Measurements from ENCODE around the gene METTL23.

DNA sequence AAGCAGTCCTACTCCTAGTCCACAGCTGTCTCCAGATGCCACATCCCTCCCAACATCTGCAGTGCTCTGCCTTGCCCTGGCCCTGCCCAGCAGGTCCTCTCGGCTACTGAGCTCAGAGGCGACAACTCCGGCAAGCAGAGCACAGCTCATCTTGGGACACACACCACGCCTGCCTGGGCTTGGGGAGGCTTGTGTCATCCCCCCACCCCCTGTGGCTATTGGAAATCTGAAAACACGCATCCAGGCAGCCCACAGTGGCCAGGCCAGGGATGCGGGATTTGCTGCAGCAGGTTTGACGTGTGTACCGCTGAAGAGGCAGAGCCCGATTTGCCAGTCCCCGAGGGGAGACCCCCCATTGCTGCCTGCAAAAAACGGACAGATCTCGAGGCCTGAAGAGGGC is 41.3 kb upstream of the METTL23 start:
- TF ChIP-seq, protein P1, sequence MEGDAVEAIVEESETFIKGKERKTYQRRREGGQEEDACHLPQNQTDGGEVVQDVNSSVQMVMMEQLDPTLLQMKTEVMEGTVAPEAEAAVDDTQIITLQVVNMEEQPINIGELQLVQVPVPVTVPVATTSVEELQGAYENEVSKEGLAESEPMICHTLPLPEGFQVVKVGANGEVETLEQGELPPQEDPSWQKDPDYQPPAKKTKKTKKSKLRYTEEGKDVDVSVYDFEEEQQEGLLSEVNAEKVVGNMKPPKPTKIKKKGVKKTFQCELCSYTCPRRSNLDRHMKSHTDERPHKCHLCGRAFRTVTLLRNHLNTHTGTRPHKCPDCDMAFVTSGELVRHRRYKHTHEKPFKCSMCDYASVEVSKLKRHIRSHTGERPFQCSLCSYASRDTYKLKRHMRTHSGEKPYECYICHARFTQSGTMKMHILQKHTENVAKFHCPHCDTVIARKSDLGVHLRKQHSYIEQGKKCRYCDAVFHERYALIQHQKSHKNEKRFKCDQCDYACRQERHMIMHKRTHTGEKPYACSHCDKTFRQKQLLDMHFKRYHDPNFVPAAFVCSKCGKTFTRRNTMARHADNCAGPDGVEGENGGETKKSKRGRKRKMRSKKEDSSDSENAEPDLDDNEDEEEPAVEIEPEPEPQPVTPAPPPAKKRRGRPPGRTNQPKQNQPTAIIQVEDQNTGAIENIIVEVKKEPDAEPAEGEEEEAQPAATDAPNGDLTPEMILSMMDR (IDR thresholded peaks at IDR 0.05): no peak
- TF ChIP-seq POLR2A (IDR thresholded peaks at IDR 0.05): no peak

All from Peyer's patch (tissue), 4 donors.